Sigmoid colon (tissue), 7 donors: ENCODE data around the gene HMX1. TPM values are rescaled to one million over a fixed set of nuclear protein-coding genes. Genes with fewer than 3 reads are reported as not detected.

Experiments used
- DNase-seq: peaks from one replicate; pipeline ENCODE4 v3.0.0-alpha.2; 2019
- H3K27ac ChIP-seq, 4 donors: fragments of 200-600 bp; sonication (generic); one replicate each; pipeline ENCODE4 v1.5.1; 2016 to 2019; ENCODE audit warnings: mild to moderate bottlenecking in 1 of 4
- H3K27me3 ChIP-seq, 3 donors: fragments of 200-600 bp; sonication (generic); one replicate each; pipeline ENCODE4 v1.5.1; 2019; ENCODE audit warnings: mild to moderate bottlenecking in 1 of 3
- H3K36me3 ChIP-seq, 4 donors: fragments of 200-600 bp; sonication (generic); one replicate each; pipeline ENCODE4 v1.5.1; 2016 to 2019
- H3K4me1 ChIP-seq, 4 donors: fragments of 200-600 bp; sonication (generic); one replicate each; pipeline ENCODE4 v1.5.1; 2017 to 2019
- H3K4me3 ChIP-seq, 4 donors: fragments of 200-600 bp; sonication (generic); one replicate each; pipeline ENCODE4 v1.5.1; 2017 to 2019; ENCODE audit warnings: mild to moderate bottlenecking in 2 of 4, moderate library complexity in 1 of 4
- H3K9me3 ChIP-seq, 4 donors: fragments of 200-600 bp in 3 of 4; sonication (generic) in 3 of 4; one replicate each; pipeline versions ENCODE4 v1.5.1 to v1.6.1; 2013 to 2019
- CTCF ChIP-seq, 4 experiments: fragments of 450-650 bp in 3 of 4; fragments of 200-600 bp in 1 of 4; IDR thresholded peaks; one replicate each; pipeline ENCODE4 v1.5.1; 2016 to 2019; ENCODE audit warnings: antibody characterized with exemption in 4 of 4, mild to moderate bottlenecking in 3 of 4, moderate library complexity in 2 of 4
- EP300 ChIP-seq, 4 donors: sonication (generic); formaldehyde crosslinking; IDR thresholded peaks; one replicate each; pipeline ENCODE4 v1.6.1; 2017; ENCODE audit warnings: antibody characterized with exemption in 4 of 4
- POLR2A ChIP-seq, 2 donors: fragments of 450-650 bp; IDR thresholded peaks; one replicate each; pipeline ENCODE4 v1.6.1; 2016; ENCODE audit warnings: antibody characterized with exemption in 2 of 2, mild to moderate bottlenecking in 2 of 2, moderate library complexity in 2 of 2
- POLR2AphosphoS5 ChIP-seq, 4 donors: sonication (generic); formaldehyde crosslinking; IDR thresholded peaks; one replicate each; pipeline ENCODE4 v1.6.1; 2017; ENCODE audit warnings: antibody characterized with exemption in 4 of 4
- WGBS, 2 donors: extraction: QIAGEN DNeasy Blood & Tissue Kit; methylation state at CpG; one replicate each; pipeline ENCODE4 v1.1.7; 2013; 5-methylcytosine and 5-hydroxymethylcytosine counted together
- intact Hi-C: fragments of 100-400 bp; cut with DNase I; formaldehyde crosslinking; loops from one replicate; pipeline ENCODE4 v1.15.1; 2023
- polyA plus RNA-seq, 3 donors: library from polyadenylated mRNA; stranded (reverse); fragments of 200-250 nt; gene quantifications; one replicate each; pipeline ENCODE4 v1.2.3, GENCODE V29; 2013
- total RNA-seq, 4 donors: library from RNA; depleted of rRNA; stranded (reverse); fragments of >200 nt; gene quantifications; one replicate each; pipeline ENCODE4 v1.1.0, GENCODE V29; 2016
- donor health status: healthy with polysubstance abuse.
- donor health status: Bipolar disorder and iron deficiency.
- donor health status: healthy.

HMX1 gene
- total and polyA plus RNA-seq, 7 donors: 1.1 to 1.7 TPM; not detected in 5

GRCh38 chr4:8854931-8855330 lies 16.7 kb downstream of the HMX1 start:
- Histone ChIP-seq H3K27ac (no peak overlapping the region), H3K27me3 (peaks cover 19 to 100% (median 84%) of the 10 kb centered on the region in 3 donors), H3K9me3 (peaks cover 0 to 6% (median 3%) of the 10 kb centered on the region in 4 donors), H3K4me3 (no peak overlapping the region), H3K36me3 (no peaks in the 10 kb centered on the region), H3K4me1 (peaks cover 0 to 22% (median 18%) of the 10 kb centered on the region in 4 donors)
- TF ChIP-seq POLR2A (IDR thresholded peaks at IDR 0.05): no peak
- TF ChIP-seq CTCF (IDR thresholded peaks at IDR 0.05): no peak
- TF ChIP-seq EP300 (IDR thresholded peaks at IDR 0.05): no peak
- TF ChIP-seq POLR2AphosphoS5 (IDR thresholded peaks at IDR 0.05): no peak
- intact Hi-C loops: no loop called here
- WGBS, 2 donors: 31 to 33% methylated on average over 10 of the region's 10 CpGs
- DNase-seq: no peak

- WGBS, 2 donors: 30 to 36% methylated on average over 6 of the region's 6 CpGs
- peaks cover 0 to 22% (median 18%) of the 10 kb centered on the region in 4 donors for H3K4me1 ChIP-seq
- H3K36me3 ChIP-seq: no peaks in the 10 kb centered on the region
- H3K27ac ChIP-seq: no peak overlapping the region
- intact Hi-C loops: no loop called here
- H3K27me3 ChIP-seq: peaks cover 10 to 98% (median 82%) of the 10 kb centered on the region in 3 donors
- TF ChIP-seq POLR2A (IDR thresholded peaks at IDR 0.05) (no peak), POLR2AphosphoS5 (IDR thresholded peaks at IDR 0.05) (no peak), CTCF (IDR thresholded peaks at IDR 0.05) (no peak), EP300 (IDR thresholded peaks at IDR 0.05) (no peak)
- no peak for DNase-seq
- peaks cover 0 to 6% (median 3%) of the 10 kb centered on the region in 4 donors for H3K9me3 ChIP-seq
- no peak overlapping the region for H3K4me3 ChIP-seq
These were observed 17.6 kb downstream of the HMX1 start for GRCh38 chr4:8854016-8854415.

GRCh38 chr4:8853249-8853648 lies 18.4 kb downstream of the HMX1 start:
- H3K27me3 ChIP-seq: peaks cover 2 to 98% (median 75%) of the 10 kb centered on the region in 3 donors
- intact Hi-C loops: no loop called here
- H3K4me1 ChIP-seq: peaks cover 0 to 15% (median 13%) of the 10 kb centered on the region in 4 donors
- H3K27ac ChIP-seq: no peak overlapping the region
- H3K9me3 ChIP-seq: peaks cover 0 to 6% (median 3%) of the 10 kb centered on the region in 4 donors
- 86 to 90% methylated on average over 6 of the region's 6 CpGs for WGBS, 2 donors
- DNase-seq: no peak
- no peak for TF ChIP-seq POLR2A (IDR thresholded peaks at IDR 0.05)
- TF ChIP-seq POLR2AphosphoS5 (IDR thresholded peaks at IDR 0.05): no peak
- no peak for TF ChIP-seq EP300 (IDR thresholded peaks at IDR 0.05)
- no peak for TF ChIP-seq CTCF (IDR thresholded peaks at IDR 0.05)
- no peaks in the 10 kb centered on the region for H3K36me3 ChIP-seq
- no peak overlapping the region for H3K4me3 ChIP-seq

- H3K9me3 ChIP-seq: peaks cover 0 to 6% (median 3%) of the 10 kb centered on the region in 4 donors
These were observed 19.4 kb downstream of the HMX1 start for GRCh38 chr4:8852118-8852704.

More at GRCh38 chr4:8852118-8852704, 19.4 kb downstream of the HMX1 start:
- no peak overlapping the region for H3K27ac ChIP-seq
- H3K4me1 ChIP-seq: peaks cover 0 to 4% (median 3%) of the 10 kb centered on the region in 4 donors
- DNase-seq: no peak
- no peak overlapping the region for H3K4me3 ChIP-seq
- intact Hi-C loops: no loop called here
- WGBS, 2 donors: 66 to 77% methylated on average over 17 of the region's 17 CpGs
- H3K36me3 ChIP-seq: no peaks in the 10 kb centered on the region
- peaks cover 0 to 97% (median 64%) of the 10 kb centered on the region in 3 donors for H3K27me3 ChIP-seq
- TF ChIP-seq POLR2AphosphoS5 (IDR thresholded peaks at IDR 0.05) (no peak), POLR2A (IDR thresholded peaks at IDR 0.05) (no peak), EP300 (IDR thresholded peaks at IDR 0.05) (no peak), CTCF (IDR thresholded peaks at IDR 0.05) (no peak)
